ENCODE results near the gene ENTPD6. TPM values are rescaled to one million over a fixed set of nuclear protein-coding genes. Genes with fewer than 3 reads are reported as not detected.
"Not testable (repeated sequence)": the region's sequence is repeated elsewhere in the genome, so short reads cannot be mapped to it uniquely, and the experiment has no call there.

ENTPD6 gene
- total RNA-seq = 132 TPM
- long read RNA-seq, transcript ENTPD6-217 (4 exons, 2,588 nt) = minor isoform, 7 of 223 reads
- long read RNA-seq, transcript ENTPD6-202 (15 exons, 2,766 nt) = minor isoform, 13 of 223 reads
- long read RNA-seq, transcript ENTPD6-203 (15 exons, 2,750 nt) = minor isoform, 23 of 223 reads
- long read RNA-seq, transcript ENTPD6-201 (14 exons, 2,708 nt) = major isoform, 83 of 223 reads
- long read RNA-seq, partial matches to known transcripts = 23 of 223 reads
- long read RNA-seq, other reads (novel, unspliced or antisense) = 74 of 223 reads

- peak; percentile 92 for ATAC-seq
- DNase-seq (ENCODE audit: missing footprints) = peak; percentile 94
- intact Hi-C loops (cut with DNase I) = loop anchor here (5.0 kb wide), 1 partner anchor 197 kb away; the partner anchor contains the start of gene ABHD12
Observed at GRCh38 chr20:25195014-25195961, at the start of gene ENTPD6. ENTPD6 (plus strand) TSS chr20:25195712; CDS start chr20:25206537, 10,825 bp downstream.

GRCh38 chr20:25146976-25147375 is 48.5 kb upstream of the ENTPD6 start:
- no peak for DNase-seq (ENCODE audit: missing footprints)
- intact Hi-C loops (cut with DNase I) = no loop called here
- ATAC-seq = no peak

- intact Hi-C loops (cut with DNase I) = no loop called here
Observed at GRCh38 chr20:25147716-25148115, 47.8 kb upstream of the ENTPD6 start.

GRCh38 chr20:25148181-25148981 is 47.1 kb upstream of the ENTPD6 start:
- intact Hi-C loops (cut with DNase I) = no loop called here

More at GRCh38 chr20:25147716-25148115, 47.8 kb upstream of the ENTPD6 start:
- no peak for ATAC-seq
- no peak for DNase-seq (ENCODE audit: missing footprints)

GRCh38 chr20:25148982-25149846 is 46.3 kb upstream of the ENTPD6 start:
- intact Hi-C loops (cut with DNase I) = no loop called here
- ATAC-seq (no peak), DNase-seq (ENCODE audit: missing footprints) (no peak)

More at GRCh38 chr20:25148181-25148981, 47.1 kb upstream of the ENTPD6 start:
- DNase-seq (ENCODE audit: missing footprints) = no peak
- peak; percentile 80 for ATAC-seq

GRCh38 chr20:25150016-25150415 is 45.5 kb upstream of the ENTPD6 start:
- no peak for DNase-seq (ENCODE audit: missing footprints)
- ATAC-seq = no peak
- intact Hi-C loops (cut with DNase I) = no loop called here

GRCh38 chr20:25158043-25158442 is 37.5 kb upstream of the ENTPD6 start:
- ATAC-seq (no peak), DNase-seq (ENCODE audit: missing footprints) (no peak)
- intact Hi-C loops (cut with DNase I) = no loop called here

- ATAC-seq (no peak), DNase-seq (ENCODE audit: missing footprints) (no peak)
- intact Hi-C loops (cut with DNase I) = no loop called here
Observed at GRCh38 chr20:25160467-25160866, 35.0 kb upstream of the ENTPD6 start.

GRCh38 chr20:25160897-25161296 is 34.6 kb upstream of the ENTPD6 start:
- no peak for ATAC-seq
- intact Hi-C loops (cut with DNase I) = no loop called here
- DNase-seq (ENCODE audit: missing footprints) = no peak

GRCh38 chr20:25165128-25165527 is 30.4 kb upstream of the ENTPD6 start:
- DNase-seq (ENCODE audit: missing footprints) (no peak), ATAC-seq (no peak)
- intact Hi-C loops (cut with DNase I) = no loop called here

- ATAC-seq; DNase-seq (ENCODE audit: missing footprints); intact Hi-C loops (cut with DNase I): not testable (repeated sequence)
Observed at GRCh38 chr20:25166105-25166782, 29.3 kb upstream of the ENTPD6 start.

- no peak for ATAC-seq
- no peak for DNase-seq (ENCODE audit: missing footprints)
Observed at GRCh38 chr20:25173321-25173720, 22.2 kb upstream of the ENTPD6 start.

GRCh38 chr20:25173886-25174308 is 21.6 kb upstream of the ENTPD6 start:
- intact Hi-C loops (cut with DNase I) = no loop called here
- ATAC-seq = no peak
- DNase-seq (ENCODE audit: missing footprints) = no peak

More at GRCh38 chr20:25173321-25173720, 22.2 kb upstream of the ENTPD6 start:
- intact Hi-C loops (cut with DNase I) = no loop called here

GRCh38 chr20:25176184-25176583 is 19.3 kb upstream of the ENTPD6 start:
- ATAC-seq = no peak
- DNase-seq (ENCODE audit: missing footprints) = no peak
- intact Hi-C loops (cut with DNase I) = loop anchor here (5.0 kb wide), 1 partner anchor 109 kb away; no protein-coding TSS in a partner anchor

GRCh38 chr20:25177890-25178321 is 17.6 kb upstream of the ENTPD6 start:
- DNase-seq (ENCODE audit: missing footprints) = no peak
- intact Hi-C loops (cut with DNase I) = loop anchor here (5.0 kb wide), 1 partner anchor 111 kb away; no protein-coding TSS in a partner anchor

GRCh38 chr20:25178563-25179438 is 16.7 kb upstream of the ENTPD6 start:
- intact Hi-C loops (cut with DNase I) = loop anchor here (1.0 to 5.0 kb wide), 2 partner anchors 112 to 184 kb away; no protein-coding TSS in a partner anchor
- DNase-seq (ENCODE audit: missing footprints) (no peak), ATAC-seq (peak; percentile 91)

More at GRCh38 chr20:25177890-25178321, 17.6 kb upstream of the ENTPD6 start:
- ATAC-seq = peak; percentile 27

All from Right ventricle myocardium inferior (tissue), 1 donor.